Neuron (in vitro differentiated cells): ENCODE data around the gene C17orf107.
"Not testable (repeated sequence)": the region's sequence is repeated elsewhere in the genome, so short reads cannot be mapped to it uniquely, and the experiment has no call there.

ENCODE experiments used
- H2AFZ ChIP-seq: one replicate; pipeline ENCODE4 v1.6.1; 2013; ENCODE audit warnings: low read depth, mild to moderate bottlenecking, inconsistent platforms, low read length, moderate library complexity
- H3K27me3 ChIP-seq: one replicate; pipeline ENCODE4 v1.6.1; 2013; ENCODE audit warnings: low read length; ENCODE audit not compliant: insufficient read depth
- H3K36me3 ChIP-seq: one replicate; pipeline ENCODE4 v1.6.1; 2013; ENCODE audit warnings: low read length; ENCODE audit not compliant: insufficient read depth
- H3K4me1 ChIP-seq: one replicate; pipeline ENCODE4 v1.6.1; 2013; ENCODE audit warnings: low read length; ENCODE audit not compliant: insufficient read depth
- H3K4me3 ChIP-seq: 2 replicates; pipeline ENCODE4 v1.5.1; 2013; ENCODE audit warnings: mild to moderate bottlenecking, low read length, moderate library complexity
- H3K9me3 ChIP-seq: one replicate; pipeline ENCODE4 v1.6.1; 2013; ENCODE audit warnings: low read length

Gene C17orf107

GRCh38 chr17:4919511-4920047, 20.2 kb downstream of the C17orf107 start:
- Histone ChIP-seq H3K9me3 (no peaks in the 10 kb centered on the region), H2AFZ (no peak overlapping the region), H3K4me3 (no peak overlapping the region), H3K36me3 (no peaks in the 10 kb centered on the region), H3K27me3 (no peaks in the 10 kb centered on the region), H3K4me1 (peaks cover 3% of the 10 kb centered on the region)

- Histone ChIP-seq H3K4me1 (peaks cover 3% of the 10 kb centered on the region), H3K9me3 (no peaks in the 10 kb centered on the region), H3K36me3 (no peaks in the 10 kb centered on the region), H2AFZ (no peak overlapping the region), H3K27me3 (no peaks in the 10 kb centered on the region), H3K4me3 (no peak overlapping the region)
Observed at GRCh38 chr17:4920351-4921048, 21.2 kb downstream of the C17orf107 start.

GRCh38 chr17:4921320-4921719, 22.0 kb downstream of the C17orf107 start:
- H2AFZ ChIP-seq: no peak overlapping the region
- H3K9me3 ChIP-seq: no peaks in the 10 kb centered on the region
- no peak overlapping the region for H3K4me3 ChIP-seq
- no peaks in the 10 kb centered on the region for H3K36me3 ChIP-seq
- H3K4me1 ChIP-seq: peaks cover 3% of the 10 kb centered on the region
- no peaks in the 10 kb centered on the region for H3K27me3 ChIP-seq

GRCh38 chr17:4926577-4927335, 27.4 kb downstream of the C17orf107 start:
- not testable (repeated sequence) for H3K9me3 ChIP-seq, H3K27me3 ChIP-seq, H3K36me3 ChIP-seq, H3K4me1 ChIP-seq, H2AFZ ChIP-seq, H3K4me3 ChIP-seq

- H3K36me3 ChIP-seq: no peaks in the 10 kb centered on the region
- no peaks in the 10 kb centered on the region for H3K27me3 ChIP-seq
- no peaks in the 10 kb centered on the region for H3K9me3 ChIP-seq
- H3K4me3 ChIP-seq: no peak overlapping the region
- no peak overlapping the region for H2AFZ ChIP-seq
- H3K4me1 ChIP-seq: no peaks in the 10 kb centered on the region
Observed at GRCh38 chr17:4928881-4929280, 29.5 kb downstream of the C17orf107 start.

GRCh38 chr17:4931963-4932362, 32.6 kb downstream of the C17orf107 start, which contains the start of gene GP1BA:
Gene GP1BA, plus strand, starts transcription at chr17:4932277. Its CDS starts 328 bp downstream, at chr17:4932605.
- Histone ChIP-seq H3K36me3 (peaks cover 3% of the 10 kb centered on the region), H3K9me3 (no peaks in the 10 kb centered on the region), H3K4me1 (no peaks in the 10 kb centered on the region), H3K27me3 (no peaks in the 10 kb centered on the region), H2AFZ (no peak within 1 kb of the TSS), H3K4me3 (no peak within 1 kb of the TSS)

GRCh38 chr17:4932756-4933155, 33.4 kb downstream of the C17orf107 start:
- Histone ChIP-seq H3K4me3 (no peak overlapping the region), H3K27me3 (no peaks in the 10 kb centered on the region), H3K4me1 (no peaks in the 10 kb centered on the region), H3K9me3 (no peaks in the 10 kb centered on the region), H3K36me3 (peaks cover 10% of the 10 kb centered on the region), H2AFZ (no peak overlapping the region)

- Histone ChIP-seq H3K27me3 (no peaks in the 10 kb centered on the region), H3K4me1 (peaks cover 4% of the 10 kb centered on the region), H3K4me3 (no peak overlapping the region), H2AFZ (no peak overlapping the region), H3K9me3 (no peaks in the 10 kb centered on the region), H3K36me3 (peaks cover 17% of the 10 kb centered on the region)
Observed at GRCh38 chr17:4933646-4934045, 34.3 kb downstream of the C17orf107 start.

- H3K36me3 ChIP-seq: peaks cover 17% of the 10 kb centered on the region
- no peak overlapping the region for H2AFZ ChIP-seq
- no peaks in the 10 kb centered on the region for H3K9me3 ChIP-seq
- H3K27me3 ChIP-seq: no peaks in the 10 kb centered on the region
- peaks cover 11% of the 10 kb centered on the region for H3K4me1 ChIP-seq
- no peak overlapping the region for H3K4me3 ChIP-seq
Observed at GRCh38 chr17:4934173-4934979, 35.0 kb downstream of the C17orf107 start.

GRCh38 chr17:4935650-4936049, 36.3 kb downstream of the C17orf107 start:
- Histone ChIP-seq H3K9me3 (no peaks in the 10 kb centered on the region), H3K36me3 (peaks cover 17% of the 10 kb centered on the region), H3K4me3 (no peak overlapping the region), H3K27me3 (no peaks in the 10 kb centered on the region), H2AFZ (no peak overlapping the region), H3K4me1 (peaks cover 11% of the 10 kb centered on the region)

- H3K36me3 ChIP-seq: peaks cover 17% of the 10 kb centered on the region
- no peaks in the 10 kb centered on the region for H3K9me3 ChIP-seq
- H3K27me3 ChIP-seq: no peaks in the 10 kb centered on the region
- peaks cover 18% of the 10 kb centered on the region for H3K4me1 ChIP-seq
- H2AFZ ChIP-seq: no peak overlapping the region
- no peak overlapping the region for H3K4me3 ChIP-seq
Observed at GRCh38 chr17:4936436-4936835, 37.1 kb downstream of the C17orf107 start.

- H3K4me3 ChIP-seq: no peak overlapping the region
Observed at GRCh38 chr17:4937553-4937952, 38.2 kb downstream of the C17orf107 start.

GRCh38 chr17:4938069-4938491, 38.7 kb downstream of the C17orf107 start:
- H3K9me3 ChIP-seq: no peaks in the 10 kb centered on the region
- H2AFZ ChIP-seq: no peak overlapping the region
- H3K4me1 ChIP-seq: peaks cover 20% of the 10 kb centered on the region
- no peaks in the 10 kb centered on the region for H3K27me3 ChIP-seq
- peaks cover 28% of the 10 kb centered on the region for H3K36me3 ChIP-seq
- no peak overlapping the region for H3K4me3 ChIP-seq

More at GRCh38 chr17:4937553-4937952, 38.2 kb downstream of the C17orf107 start:
- Histone ChIP-seq H3K36me3 (peaks cover 23% of the 10 kb centered on the region), H3K27me3 (no peaks in the 10 kb centered on the region), H3K9me3 (no peaks in the 10 kb centered on the region), H2AFZ (no peak overlapping the region), H3K4me1 (peaks cover 20% of the 10 kb centered on the region)
